ENCODE measurements around the gene ZNF724. TPM values are rescaled to one million over a fixed set of nuclear protein-coding genes. Genes with fewer than 3 reads are reported as not detected.

Gene ZNF724
- total and polyA plus RNA-seq, 10 of the 15 experiments (the other 5 are each of a cell fraction or from before 2014, with no cell fraction given): 0.71 to 14.7 (median 4.2) TPM

GRCh38 chr19:23273590-23274412 is 23.6 kb upstream of the ZNF724 start (continued):
- no peak for TF ChIP-seq RELB (IDR thresholded peaks at IDR 0.05; ENCODE audit: low read depth)
- 0 out of 2 replicates have a peak, but pooled peaks have one; percentile 30 for TF ChIP-seq CHD1 (IDR thresholded peaks at IDR 0.05; ENCODE audit: low read depth, low read length)
- no peak for TF ChIP-seq NFXL1 (IDR thresholded peaks at IDR 0.05; ENCODE audit: borderline replicate concordance)
- TF ChIP-seq ZNF592 (IDR thresholded peaks at IDR 0.05): no peak
- TF ChIP-seq CHD2 (IDR thresholded peaks at IDR 0.05; ENCODE audit: borderline replicate concordance, low read depth, low read length): peak; percentile 69
- TF ChIP-seq RUNX3 (IDR thresholded peaks at IDR 0.05; ENCODE audit: low read length): peak; percentile 42
- peak; percentile 52; the same call in 1 of the 2 replicates for TF ChIP-seq POLR2AphosphoS2 (IDR thresholded peaks at IDR 0.05; ENCODE audit: low read depth, low read length)
- no peak for TF ChIP-seq MYB (IDR thresholded peaks at IDR 0.05; ENCODE audit: borderline replicate concordance, low read depth, low read length)
- TF ChIP-seq ZBTB11 (CRISPR knock-in tag; IDR thresholded peaks at IDR 0.05): no peak
- no peak for TF ChIP-seq FOS (IDR thresholded peaks at IDR 0.05; ENCODE audit: borderline replicate concordance, extremely low read depth, insufficient read length)
- TF ChIP-seq USF1 (IDR thresholded peaks at IDR 0.05; ENCODE audit: borderline replicate concordance, extremely low read length, insufficient read depth, low read depth, low read length): no peak
- no peak for TF ChIP-seq BCL3 (IDR thresholded peaks at IDR 0.05; ENCODE audit: borderline replicate concordance, insufficient read depth, low read depth, low read length, poor library complexity, severe bottlenecking)
- TF ChIP-seq ASH2L (IDR thresholded peaks at IDR 0.05; ENCODE audit: borderline replicate concordance, low read depth): no peak
- TF ChIP-seq SMC3 (IDR thresholded peaks at IDR 0.05; ENCODE audit: borderline replicate concordance, low read length): no peak
- 0 out of 2 replicates have a peak, but pooled peaks have one; percentile 54 for TF ChIP-seq PML (IDR thresholded peaks at IDR 0.05; ENCODE audit: low read length)
- TF ChIP-seq TBL1XR1 (IDR thresholded peaks at IDR 0.05; ENCODE audit: low read depth, low read length): no peak
